Lower leg skin (tissue), 3 donors: ENCODE results near the gene KCNC1.

Experiments used
- POLR2A ChIP-seq, 2 donors: fragments of 450-650 bp; IDR thresholded peaks; one replicate each; pipeline ENCODE4 v1.6.1; 2016 to 2017; ENCODE audit warnings: antibody characterized with exemption in 2 of 2, mild to moderate bottlenecking in 1 of 2, moderate library complexity in 1 of 2
- TF ChIP-seq, protein P1 (sequence below), 3 donors: fragments of 450-650 bp; IDR thresholded peaks; one replicate each; pipeline ENCODE4 v1.5.1; 2016; ENCODE audit warnings: antibody characterized with exemption in 3 of 3, mild to moderate bottlenecking in 3 of 3, moderate library complexity in 2 of 3

GRCh38 chr11:17724020-17724908 is 10.3 kb upstream of the KCNC1 start:
- TF ChIP-seq, protein P1, sequence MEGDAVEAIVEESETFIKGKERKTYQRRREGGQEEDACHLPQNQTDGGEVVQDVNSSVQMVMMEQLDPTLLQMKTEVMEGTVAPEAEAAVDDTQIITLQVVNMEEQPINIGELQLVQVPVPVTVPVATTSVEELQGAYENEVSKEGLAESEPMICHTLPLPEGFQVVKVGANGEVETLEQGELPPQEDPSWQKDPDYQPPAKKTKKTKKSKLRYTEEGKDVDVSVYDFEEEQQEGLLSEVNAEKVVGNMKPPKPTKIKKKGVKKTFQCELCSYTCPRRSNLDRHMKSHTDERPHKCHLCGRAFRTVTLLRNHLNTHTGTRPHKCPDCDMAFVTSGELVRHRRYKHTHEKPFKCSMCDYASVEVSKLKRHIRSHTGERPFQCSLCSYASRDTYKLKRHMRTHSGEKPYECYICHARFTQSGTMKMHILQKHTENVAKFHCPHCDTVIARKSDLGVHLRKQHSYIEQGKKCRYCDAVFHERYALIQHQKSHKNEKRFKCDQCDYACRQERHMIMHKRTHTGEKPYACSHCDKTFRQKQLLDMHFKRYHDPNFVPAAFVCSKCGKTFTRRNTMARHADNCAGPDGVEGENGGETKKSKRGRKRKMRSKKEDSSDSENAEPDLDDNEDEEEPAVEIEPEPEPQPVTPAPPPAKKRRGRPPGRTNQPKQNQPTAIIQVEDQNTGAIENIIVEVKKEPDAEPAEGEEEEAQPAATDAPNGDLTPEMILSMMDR (IDR thresholded peaks at IDR 0.05): no peak
- no peak for TF ChIP-seq POLR2A (IDR thresholded peaks at IDR 0.05)
